GM18519 (cell line): ENCODE results near the gene PSPH.
"Not testable (repeated sequence)": the region's sequence is repeated elsewhere in the genome, so short reads cannot be mapped to it uniquely, and the experiment has no call there.

Source experiments
- ATAC-seq: cut with Tn5 transposase; IDR thresholded peaks from one replicate; pipeline ENCODE4 v1.9.1; 2021; ENCODE audit warnings: mild to moderate bottlenecking, moderate library complexity; ENCODE audit not compliant: unreplicated experiment, low FRiP score

Gene PSPH

GRCh38 chr7:56051339-56052191 is at the start of gene PSPH, which contains the start of gene CCT6A:
TSS of gene PSPH (minus strand) at chr7:56051444. CDS start at chr7:56021212, 30,232 bp downstream.
TSS of gene CCT6A (plus strand) at chr7:56051765. CDS start at chr7:56051849, 84 bp downstream.
- peak; percentile 88 for ATAC-seq

- ATAC-seq, result no peak
Measured at GRCh38 chr7:56099653-56100052, 48.4 kb upstream of the PSPH start.

GRCh38 chr7:56098187-56099008 is 47.2 kb upstream of the PSPH start:
- ATAC-seq, result not testable (repeated sequence)

- no peak for ATAC-seq
Measured at GRCh38 chr7:56097700-56098099, 46.5 kb upstream of the PSPH start.

- no peak for ATAC-seq
Measured at GRCh38 chr7:56092789-56093531, 41.7 kb upstream of the PSPH start, which contains the start of gene PHKG1. TSS of gene PHKG1 (minus strand) at chr7:56092952. CDS start at chr7:56088941, 4,011 bp downstream.

- ATAC-seq, result not testable (repeated sequence)
Measured at GRCh38 chr7:56092388-56092787, 41.1 kb upstream of the PSPH start.

- ATAC-seq, result no peak
Measured at GRCh38 chr7:56091591-56091990, 40.3 kb upstream of the PSPH start.

GRCh38 chr7:56087445-56087844 is 36.2 kb upstream of the PSPH start:
- no peak for ATAC-seq

GRCh38 chr7:56086761-56087160 is 35.5 kb upstream of the PSPH start:
- no peak for ATAC-seq

- no peak for ATAC-seq
Measured at GRCh38 chr7:56083150-56083785, 32.0 kb upstream of the PSPH start.

GRCh38 chr7:56081626-56082340 is 30.5 kb upstream of the PSPH start:
- no peak for ATAC-seq

GRCh38 chr7:56080726-56081435 is 29.6 kb upstream of the PSPH start:
- not testable (repeated sequence) for ATAC-seq

GRCh38 chr7:56079450-56080185 is 28.4 kb upstream of the PSPH start:
- no peak for ATAC-seq

- no peak for ATAC-seq
Measured at GRCh38 chr7:56078196-56078595, 27.0 kb upstream of the PSPH start.

- ATAC-seq, result no peak
Measured at GRCh38 chr7:56077681-56078080, 26.4 kb upstream of the PSPH start.

- no peak for ATAC-seq
Measured at GRCh38 chr7:56074371-56074791, 23.1 kb upstream of the PSPH start.

GRCh38 chr7:56066376-56066775 is 15.1 kb upstream of the PSPH start:
- ATAC-seq, result not testable (repeated sequence)
